GM12865 (cell line): ENCODE measurements around the gene CFAP58.

Experiments used
- DNase-seq: peaks from one replicate; pipeline ENCODE4 v3.0.0; 2010; ENCODE audit warnings: low read depth
- H3K4me3 ChIP-seq: 2 replicates; pipeline ENCODE4 v1.5.1; 2011; ENCODE audit warnings: mild to moderate bottlenecking, low read depth, low read length, control low read depth
- TF ChIP-seq, protein P1 (sequence below): IDR thresholded peaks from 2 replicates; pipeline ENCODE4 v1.5.1; 2011; ENCODE audit warnings: low read length, control low read depth, low read depth, inconsistent platforms; ENCODE audit not compliant: insufficient read depth; ENCODE audit errors: missing control alignments

CFAP58 gene

DNA sequence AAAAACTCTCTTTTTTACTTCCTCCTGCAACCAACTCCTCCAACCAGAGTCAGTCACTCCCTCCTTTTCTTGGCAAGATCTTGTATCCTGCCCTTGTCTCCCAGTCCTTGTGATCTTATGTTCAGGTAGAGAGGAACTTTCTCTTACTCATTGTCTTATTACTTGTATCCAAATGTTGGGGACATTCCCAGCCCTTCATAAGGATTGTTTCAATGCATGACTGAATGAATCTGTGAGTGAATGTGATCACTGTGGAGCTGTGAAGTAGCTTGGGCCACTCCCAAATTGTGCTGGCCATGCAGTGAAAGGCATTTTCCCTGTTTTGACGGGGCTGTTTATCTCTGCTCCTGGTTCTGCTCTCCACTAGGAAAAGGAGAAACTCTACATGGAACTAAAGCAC, 93.7 kb downstream of the CFAP58 start:
- TF ChIP-seq, protein P1, sequence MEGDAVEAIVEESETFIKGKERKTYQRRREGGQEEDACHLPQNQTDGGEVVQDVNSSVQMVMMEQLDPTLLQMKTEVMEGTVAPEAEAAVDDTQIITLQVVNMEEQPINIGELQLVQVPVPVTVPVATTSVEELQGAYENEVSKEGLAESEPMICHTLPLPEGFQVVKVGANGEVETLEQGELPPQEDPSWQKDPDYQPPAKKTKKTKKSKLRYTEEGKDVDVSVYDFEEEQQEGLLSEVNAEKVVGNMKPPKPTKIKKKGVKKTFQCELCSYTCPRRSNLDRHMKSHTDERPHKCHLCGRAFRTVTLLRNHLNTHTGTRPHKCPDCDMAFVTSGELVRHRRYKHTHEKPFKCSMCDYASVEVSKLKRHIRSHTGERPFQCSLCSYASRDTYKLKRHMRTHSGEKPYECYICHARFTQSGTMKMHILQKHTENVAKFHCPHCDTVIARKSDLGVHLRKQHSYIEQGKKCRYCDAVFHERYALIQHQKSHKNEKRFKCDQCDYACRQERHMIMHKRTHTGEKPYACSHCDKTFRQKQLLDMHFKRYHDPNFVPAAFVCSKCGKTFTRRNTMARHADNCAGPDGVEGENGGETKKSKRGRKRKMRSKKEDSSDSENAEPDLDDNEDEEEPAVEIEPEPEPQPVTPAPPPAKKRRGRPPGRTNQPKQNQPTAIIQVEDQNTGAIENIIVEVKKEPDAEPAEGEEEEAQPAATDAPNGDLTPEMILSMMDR: no peak
- DNase-seq: no peak
- no peak overlapping the region for H3K4me3 ChIP-seq

DNA sequence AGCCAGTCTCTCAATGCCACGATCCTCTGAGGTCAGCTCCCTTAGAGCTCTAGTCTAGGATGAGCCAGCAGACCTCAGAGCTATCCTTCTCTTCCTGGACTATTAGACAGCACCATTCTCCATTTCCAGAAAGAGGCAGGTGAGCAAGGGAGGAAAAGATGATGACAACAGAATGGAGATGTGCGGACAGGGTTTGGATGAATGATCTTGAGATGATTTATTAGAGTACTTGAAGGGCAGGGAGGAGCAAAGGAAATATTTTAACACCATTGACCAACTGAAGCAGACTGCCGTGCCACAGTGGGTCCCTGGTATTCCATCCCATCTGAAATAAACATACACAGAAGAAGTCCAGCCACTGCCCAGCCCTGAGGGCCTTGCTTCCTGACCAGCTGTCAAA, 94.3 kb downstream of the CFAP58 start:
- TF ChIP-seq, protein P1: no peak
- DNase-seq: no peak
- no peak overlapping the region for H3K4me3 ChIP-seq

DNA sequence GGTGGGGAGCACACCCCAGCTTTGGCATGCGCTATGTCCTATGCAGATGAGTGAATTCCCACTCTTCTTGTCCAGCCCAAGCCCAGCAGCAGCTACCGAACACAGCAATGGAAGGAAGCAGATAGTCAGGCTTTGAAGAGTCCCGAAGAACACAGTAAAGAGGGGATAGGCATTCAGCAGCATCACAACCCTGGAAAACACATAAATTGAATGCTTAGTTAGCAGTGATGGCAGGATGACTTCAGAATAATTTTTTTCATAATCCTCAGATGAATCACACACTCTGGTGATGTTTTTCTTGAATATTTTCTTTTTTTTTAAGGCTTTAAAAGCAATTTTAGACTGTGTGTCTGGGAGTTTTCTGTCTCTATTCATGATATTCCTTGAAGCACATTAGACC, 95.8 kb downstream of the CFAP58 start:
- TF ChIP-seq, protein P1: no peak
- no peak for DNase-seq
- no peak overlapping the region for H3K4me3 ChIP-seq

DNA sequence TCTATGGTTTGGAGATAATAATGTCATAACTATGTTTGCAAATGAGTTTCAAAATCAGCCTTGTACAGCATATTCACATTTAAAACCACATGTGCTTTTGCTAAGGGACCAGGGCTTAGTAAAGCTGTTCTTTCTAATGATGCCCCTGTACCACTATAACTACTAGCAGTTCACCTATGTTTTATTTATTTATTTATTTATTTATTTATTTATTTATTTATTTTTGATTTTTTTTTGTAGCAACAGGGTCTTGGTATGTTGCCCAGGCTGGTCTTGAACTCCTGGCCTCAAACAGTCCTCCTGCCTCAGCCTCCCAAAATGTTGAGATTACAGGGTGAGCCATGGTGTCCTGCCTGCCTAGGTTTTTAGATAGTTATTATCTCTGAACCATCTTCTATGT, 96.9 kb downstream of the CFAP58 start:
- TF ChIP-seq, protein P1: no peak
- no peak for DNase-seq
- no peak overlapping the region for H3K4me3 ChIP-seq

DNA sequence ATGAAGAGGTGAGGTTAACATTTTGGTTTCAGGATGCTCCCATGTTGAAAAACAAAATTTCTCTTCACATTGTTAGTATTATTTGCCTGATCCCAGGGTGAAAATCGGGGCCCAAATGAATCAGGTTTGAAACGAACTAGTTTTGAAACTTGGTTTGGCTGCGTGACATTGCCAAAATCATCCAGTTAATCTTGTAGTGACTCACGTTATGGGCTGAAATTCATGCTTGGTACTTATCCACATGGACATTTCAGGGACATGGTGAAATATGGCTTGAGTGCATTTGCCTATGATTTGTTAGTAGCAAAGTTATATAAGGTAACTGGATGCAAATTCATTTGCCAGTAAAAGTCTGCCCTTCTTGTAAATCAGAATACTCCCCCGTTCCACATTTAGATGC, 97.3 kb downstream of the CFAP58 start:
- TF ChIP-seq, protein P1: no peak
- DNase-seq: no peak
- no peak overlapping the region for H3K4me3 ChIP-seq

DNA sequence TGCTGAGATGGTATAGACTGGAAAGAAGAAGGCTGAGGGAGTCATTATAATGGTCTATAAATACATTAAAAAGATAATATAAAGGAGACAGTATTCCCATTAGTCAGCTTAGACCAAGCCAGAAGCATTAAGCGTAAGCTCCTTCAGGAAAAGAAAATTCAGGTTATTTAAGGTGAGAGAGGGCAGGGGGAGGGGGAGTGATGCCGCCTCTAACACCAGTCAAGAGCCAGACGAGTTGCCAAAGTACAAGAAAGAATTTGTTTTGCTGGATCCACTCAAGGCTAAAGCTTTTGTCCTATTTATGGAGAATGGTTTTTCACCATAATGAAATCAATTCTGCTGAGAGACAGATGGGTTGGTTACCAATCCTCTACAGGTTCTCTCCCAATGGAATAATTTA, 99.3 kb downstream of the CFAP58 start:
- TF ChIP-seq, protein P1: no peak
- DNase-seq: no peak

DNA sequence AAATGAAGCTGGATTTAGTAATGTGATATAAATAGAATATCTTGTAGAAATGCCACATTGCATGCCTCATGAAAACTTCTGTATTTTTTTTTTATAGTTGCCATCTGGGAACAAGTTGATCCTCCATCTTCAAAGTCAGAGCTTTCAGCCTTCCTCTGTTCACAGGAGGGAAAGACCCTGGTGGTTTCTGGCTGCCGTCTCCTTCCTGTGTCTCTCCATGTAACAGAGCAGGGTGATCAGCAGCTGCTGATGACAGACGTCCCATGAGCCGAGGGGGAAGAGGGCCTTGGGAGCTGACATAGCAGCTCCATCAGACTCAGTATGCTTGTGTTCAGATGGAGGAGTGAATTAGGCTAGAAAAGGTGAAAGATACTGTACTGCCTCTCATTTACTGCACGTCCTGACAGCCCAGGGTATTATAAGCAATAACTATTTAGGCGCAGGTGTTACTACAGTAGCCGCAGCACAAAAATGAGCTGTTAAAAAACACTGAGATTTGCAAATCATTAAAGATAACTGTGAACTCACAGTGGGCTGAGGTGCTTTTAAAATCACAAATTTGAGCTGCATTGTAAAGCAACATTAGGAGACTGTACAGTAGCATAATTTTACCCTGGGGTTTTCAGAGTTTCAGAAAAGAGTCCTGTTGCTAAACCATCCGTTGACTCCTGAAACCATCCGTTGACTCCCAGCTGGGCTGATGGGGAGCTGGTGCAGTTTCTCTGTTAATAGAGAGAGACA, 103.3 kb downstream of the CFAP58 start:
- no peak overlapping the region for H3K4me3 ChIP-seq
- TF ChIP-seq, protein P1: no peak
- peak; percentile 41 for DNase-seq

More for the DNA sequence above, 99.3 kb downstream of the CFAP58 start:
- no peak overlapping the region for H3K4me3 ChIP-seq
